HepG2 (cell line): ENCODE data around the gene AADACL4. TPM values are rescaled to one million over a fixed set of nuclear protein-coding genes. Genes with fewer than 3 reads are reported as not detected.

Source experiments
- ATM ChIP-seq: fragments of 450-650 bp; IDR thresholded peaks from 2 replicates; pipeline ENCODE4 v1.7.1; 2017; ENCODE audit warnings: mild to moderate bottlenecking, borderline replicate concordance
- CREB1 ChIP-seq, 2 experiments: fragments of 450-650 bp in 1 of 2; IDR thresholded peaks; 2 replicates each; pipeline ENCODE4 v1.6.1; 2016 to 2017; ENCODE audit warnings: control low read depth in 1 of 2, mild to moderate bottlenecking in 1 of 2, missing compliant biosample characterization in 1 of 2, missing genetic modification characterization in 1 of 2
- EED ChIP-seq: sonication (generic); formaldehyde crosslinking; IDR thresholded peaks from 2 replicates; pipeline ENCODE4 v1.5.0; 2020; ENCODE audit warnings: mild to moderate bottlenecking, missing genetic modification reagents
- FOXJ3 ChIP-seq: sonication (generic); formaldehyde crosslinking; IDR thresholded peaks from 2 replicates; pipeline ENCODE4 v1.4.0; 2020; ENCODE audit warnings: missing genetic modification reagents, mild to moderate bottlenecking, borderline replicate concordance
- HHEX ChIP-seq: IDR thresholded peaks from 2 replicates; pipeline ENCODE4 v1.6.1; 2016; ENCODE audit warnings: control low read depth
- HMGA1 ChIP-seq: sonication (generic); formaldehyde crosslinking; conservative IDR thresholded peaks from 2 replicates; pipeline ENCODE4 v1.4.0; 2020; ENCODE audit warnings: missing genetic modification reagents
- HNF4G ChIP-seq, 2 experiments: sonication (generic) in 1 of 2; formaldehyde crosslinking in 1 of 2; IDR thresholded peaks; 2 replicates each; pipeline versions ENCODE4 v1.4.0 to v1.6.1; 2011 to 2020; ENCODE audit warnings: borderline replicate concordance in 2 of 2, low read depth in 2 of 2, mild to moderate bottlenecking in 2 of 2, low read length in 1 of 2, missing genetic modification reagents in 1 of 2, moderate library complexity in 1 of 2
- KDM6A ChIP-seq: IDR thresholded peaks from 2 replicates; pipeline ENCODE4 v1.6.1; 2016; ENCODE audit warnings: low read depth
- NCOR1 ChIP-seq: fragments of 200-600 bp; sonication (generic); IDR thresholded peaks from 2 replicates; pipeline ENCODE4 v1.7.0; 2017; ENCODE audit warnings: antibody characterized with exemption, low read length, borderline replicate concordance
- NR1H2 ChIP-seq: sonication (generic); formaldehyde crosslinking; IDR thresholded peaks from 2 replicates; pipeline ENCODE4 v1.8.1; 2022; ENCODE audit warnings: low read depth, missing genetic modification reagents, borderline replicate concordance
- POLR2G ChIP-seq: fragments of 200-400 bp; formaldehyde crosslinking; IDR thresholded peaks from 2 replicates; pipeline ENCODE4 v1.6.1; 2018; ENCODE audit warnings: mild to moderate bottlenecking, low read depth, low read length, moderate library complexity
- REPIN1 ChIP-seq: sonication (generic); formaldehyde crosslinking; IDR thresholded peaks from 2 replicates; pipeline ENCODE4 v1.8.0; 2022; ENCODE audit warnings: missing genetic modification reagents, low read depth, mild to moderate bottlenecking, borderline replicate concordance
- RXRB ChIP-seq: IDR thresholded peaks from 2 replicates; pipeline ENCODE4 v1.6.1; 2016; ENCODE audit warnings: borderline replicate concordance, missing genetic modification reagents, missing compliant biosample characterization
- TP53 ChIP-seq: sonication (generic); formaldehyde crosslinking; conservative IDR thresholded peaks from 2 replicates; pipeline ENCODE4 v1.4.0; 2020; ENCODE audit warnings: missing genetic modification reagents
- ZBTB7B ChIP-seq: sonication (generic); formaldehyde crosslinking; IDR thresholded peaks from 2 replicates; pipeline ENCODE4 v1.4.0; 2020; ENCODE audit warnings: missing genetic modification reagents
- ZFP82 ChIP-seq: sonication (generic); formaldehyde crosslinking; IDR thresholded peaks from 2 replicates; pipeline ENCODE4 v1.5.1; 2020; ENCODE audit warnings: mild to moderate bottlenecking, missing genetic modification reagents, borderline replicate concordance
- ZNF460 ChIP-seq: sonication (generic); formaldehyde crosslinking; IDR thresholded peaks from 2 replicates; pipeline ENCODE4 v1.5.1; 2020; ENCODE audit warnings: missing genetic modification reagents, mild to moderate bottlenecking, borderline replicate concordance
- ZNF607 ChIP-seq: sonication (generic); formaldehyde crosslinking; IDR thresholded peaks from 2 replicates; pipeline ENCODE4 v1.5.1; 2020; ENCODE audit warnings: missing genetic modification reagents, mild to moderate bottlenecking, borderline replicate concordance
- ZNF616 ChIP-seq: sonication (generic); formaldehyde crosslinking; IDR thresholded peaks from 2 replicates; pipeline ENCODE4 v1.5.0; 2020; ENCODE audit warnings: low read depth, mild to moderate bottlenecking, missing genetic modification reagents
- ZNF713 ChIP-seq: sonication (generic); formaldehyde crosslinking; IDR thresholded peaks from 2 replicates; pipeline ENCODE4 v1.4.0; 2020; ENCODE audit warnings: mild to moderate bottlenecking, missing genetic modification reagents
- ZNF775 ChIP-seq: sonication (generic); formaldehyde crosslinking; IDR thresholded peaks from 2 replicates; pipeline ENCODE4 v1.4.0; 2020; ENCODE audit warnings: missing genetic modification reagents, mild to moderate bottlenecking, moderate library complexity, borderline replicate concordance
- ZNF879 ChIP-seq: sonication (generic); formaldehyde crosslinking; IDR thresholded peaks from 2 replicates; pipeline ENCODE4 v1.8.1; 2023; ENCODE audit warnings: missing genetic modification reagents
- ZSCAN30 ChIP-seq: sonication (generic); formaldehyde crosslinking; IDR thresholded peaks from 2 replicates; pipeline ENCODE4 v1.5.0; 2020; ENCODE audit warnings: mild to moderate bottlenecking, missing genetic modification reagents
- polyA plus RNA-seq, 8 experiments: library from polyadenylated mRNA; depleted of rRNA in 3 of 8; stranded (reverse) in 7 of 8; unstranded in 1 of 8; fragments of >200 nt; fragmentation: Illumina TruSeq in 4 of 8; extraction: Trizol in 4 of 8; gene quantifications; 2 replicates each; pipeline versions ENCODE4 v1.2.1 to v1.2.3, GENCODE V29; 2011 to 2016; ENCODE audit warnings: low read depth in 4 of 8, missing spikeins in 1 of 8, mixed read lengths in 1 of 8; ENCODE audit not compliant: insufficient read depth in 1 of 8
- total RNA-seq, 5 experiments: library from RNA; depleted of rRNA; stranded (reverse); fragments of >200 nt; fragmentation: Illumina TruSeq; extraction: Trizol; gene quantifications; 2 replicates each; pipeline ENCODE4 v1.2.3, GENCODE V29; 2016; ENCODE audit warnings: low read depth in 1 of 5
- TF ChIP-seq, protein P1 (sequence below): sonication (generic); formaldehyde crosslinking; IDR thresholded peaks from 2 replicates; pipeline ENCODE4 v1.4.0; 2020; ENCODE audit warnings: missing genetic modification reagents, borderline replicate concordance
- TF ChIP-seq, protein P2 (sequence below): sonication (generic); formaldehyde crosslinking; IDR thresholded peaks from 2 replicates; pipeline ENCODE4 v1.9.0; 2021; ENCODE audit warnings: missing genetic modification reagents, mild to moderate bottlenecking, borderline replicate concordance
- TF ChIP-seq, protein P3 (sequence below): IDR thresholded peaks from 2 replicates; pipeline ENCODE4 v1.6.1; 2016; ENCODE audit warnings: low read depth, borderline replicate concordance

The AADACL4 gene
- total and polyA plus RNA-seq, 2 of the 13 experiments (the other 11 are each of a cell fraction or from before 2014, with no cell fraction given), result not detected

GRCh38 chr1:12654657-12655056, 10.8 kb downstream of the AADACL4 start (continued):
- no peak for TF ChIP-seq ZNF607 (CRISPR knock-in tag)
- TF ChIP-seq, protein P1, sequence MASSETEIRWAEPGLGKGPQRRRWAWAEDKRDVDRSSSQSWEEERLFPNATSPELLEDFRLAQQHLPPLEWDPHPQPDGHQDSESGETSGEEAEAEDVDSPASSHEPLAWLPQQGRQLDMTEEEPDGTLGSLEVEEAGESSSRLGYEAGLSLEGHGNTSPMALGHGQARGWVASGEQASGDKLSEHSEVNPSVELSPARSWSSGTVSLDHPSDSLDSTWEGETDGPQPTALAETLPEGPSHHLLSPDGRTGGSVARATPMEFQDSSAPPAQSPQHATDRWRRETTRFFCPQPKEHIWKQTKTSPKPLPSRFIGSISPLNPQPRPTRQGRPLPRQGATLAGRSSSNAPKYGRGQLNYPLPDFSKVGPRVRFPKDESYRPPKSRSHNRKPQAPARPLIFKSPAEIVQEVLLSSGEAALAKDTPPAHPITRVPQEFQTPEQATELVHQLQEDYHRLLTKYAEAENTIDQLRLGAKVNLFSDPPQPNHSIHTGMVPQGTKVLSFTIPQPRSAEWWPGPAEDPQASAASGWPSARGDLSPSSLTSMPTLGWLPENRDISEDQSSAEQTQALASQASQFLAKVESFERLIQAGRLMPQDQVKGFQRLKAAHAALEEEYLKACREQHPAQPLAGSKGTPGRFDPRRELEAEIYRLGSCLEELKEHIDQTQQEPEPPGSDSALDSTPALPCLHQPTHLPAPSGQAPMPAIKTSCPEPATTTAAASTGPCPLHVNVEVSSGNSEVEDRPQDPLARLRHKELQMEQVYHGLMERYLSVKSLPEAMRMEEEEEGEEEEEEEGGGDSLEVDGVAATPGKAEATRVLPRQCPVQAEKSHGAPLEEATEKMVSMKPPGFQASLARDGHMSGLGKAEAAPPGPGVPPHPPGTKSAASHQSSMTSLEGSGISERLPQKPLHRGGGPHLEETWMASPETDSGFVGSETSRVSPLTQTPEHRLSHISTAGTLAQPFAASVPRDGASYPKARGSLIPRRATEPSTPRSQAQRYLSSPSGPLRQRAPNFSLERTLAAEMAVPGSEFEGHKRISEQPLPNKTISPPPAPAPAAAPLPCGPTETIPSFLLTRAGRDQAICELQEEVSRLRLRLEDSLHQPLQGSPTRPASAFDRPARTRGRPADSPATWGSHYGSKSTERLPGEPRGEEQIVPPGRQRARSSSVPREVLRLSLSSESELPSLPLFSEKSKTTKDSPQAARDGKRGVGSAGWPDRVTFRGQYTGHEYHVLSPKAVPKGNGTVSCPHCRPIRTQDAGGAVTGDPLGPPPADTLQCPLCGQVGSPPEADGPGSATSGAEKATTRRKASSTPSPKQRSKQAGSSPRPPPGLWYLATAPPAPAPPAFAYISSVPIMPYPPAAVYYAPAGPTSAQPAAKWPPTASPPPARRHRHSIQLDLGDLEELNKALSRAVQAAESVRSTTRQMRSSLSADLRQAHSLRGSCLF (CRISPR knock-in tag), result no peak
- TF ChIP-seq HMGA1 (CRISPR knock-in tag), result no peak
- no peak for TF ChIP-seq ZFP82 (CRISPR knock-in tag)
- peak; percentile 96 for TF ChIP-seq HHEX (CRISPR knock-in tag)
- TF ChIP-seq POLR2G, result no peak
- TF ChIP-seq NCOR1, result no peak
- no peak for TF ChIP-seq ZNF616
- TF ChIP-seq, protein P2, sequence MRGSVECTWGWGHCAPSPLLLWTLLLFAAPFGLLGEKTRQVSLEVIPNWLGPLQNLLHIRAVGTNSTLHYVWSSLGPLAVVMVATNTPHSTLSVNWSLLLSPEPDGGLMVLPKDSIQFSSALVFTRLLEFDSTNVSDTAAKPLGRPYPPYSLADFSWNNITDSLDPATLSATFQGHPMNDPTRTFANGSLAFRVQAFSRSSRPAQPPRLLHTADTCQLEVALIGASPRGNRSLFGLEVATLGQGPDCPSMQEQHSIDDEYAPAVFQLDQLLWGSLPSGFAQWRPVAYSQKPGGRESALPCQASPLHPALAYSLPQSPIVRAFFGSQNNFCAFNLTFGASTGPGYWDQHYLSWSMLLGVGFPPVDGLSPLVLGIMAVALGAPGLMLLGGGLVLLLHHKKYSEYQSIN (CRISPR knock-in tag), result no peak
- no peak for TF ChIP-seq CREB1 (IDR thresholded peaks at IDR 0.05)
- no peak for TF ChIP-seq CREB1 (CRISPR knock-in tag; IDR thresholded peaks at IDR 0.05)
- TF ChIP-seq, protein P3, sequence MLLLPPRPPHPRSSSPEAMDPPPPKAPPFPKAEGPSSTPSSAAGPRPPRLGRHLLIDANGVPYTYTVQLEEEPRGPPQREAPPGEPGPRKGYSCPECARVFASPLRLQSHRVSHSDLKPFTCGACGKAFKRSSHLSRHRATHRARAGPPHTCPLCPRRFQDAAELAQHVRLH (CRISPR knock-in tag), result no peak
- TF ChIP-seq ZSCAN30 (CRISPR knock-in tag), result no peak
- no peak for TF ChIP-seq REPIN1 (CRISPR knock-in tag)
- TF ChIP-seq TP53 (CRISPR knock-in tag), result no peak
- TF ChIP-seq ZNF713 (CRISPR knock-in tag), result no peak
- TF ChIP-seq ATM, result no peak
- TF ChIP-seq KDM6A (CRISPR knock-in tag), result no peak
- peak; percentile 51 for TF ChIP-seq RXRB
- peak; percentile 41; the same call in 1 of the 2 replicates for TF ChIP-seq ZBTB7B (CRISPR knock-in tag)
- TF ChIP-seq HNF4G (IDR thresholded peaks at IDR 0.05; ENCODE audit: borderline replicate concordance, low read depth, low read length), result peak; percentile 51; the same call in 1 of the 2 replicates
- no peak for TF ChIP-seq HNF4G (CRISPR knock-in tag; IDR thresholded peaks at IDR 0.05; ENCODE audit: borderline replicate concordance, low read depth)
- no peak for TF ChIP-seq ZNF460
- no peak for TF ChIP-seq EED (CRISPR knock-in tag)
- peak; percentile 19; the same call in 1 of the 2 replicates for TF ChIP-seq FOXJ3
- no peak for TF ChIP-seq ZNF775 (CRISPR knock-in tag)
- no peak for TF ChIP-seq ZNF879 (CRISPR knock-in tag)
- TF ChIP-seq NR1H2 (CRISPR knock-in tag), result no peak
